Islet precursor cell (in vitro differentiated cells): ENCODE results near the gene ANKRD28.
"Not testable (repeated sequence)": the region's sequence is repeated elsewhere in the genome, so short reads cannot be mapped to it uniquely, and the experiment has no call there.

ENCODE experiments used
- DNase-seq: peaks from one replicate; pipeline ENCODE4 v3.0.0-alpha.2; 2018

The ANKRD28 gene

DNA sequence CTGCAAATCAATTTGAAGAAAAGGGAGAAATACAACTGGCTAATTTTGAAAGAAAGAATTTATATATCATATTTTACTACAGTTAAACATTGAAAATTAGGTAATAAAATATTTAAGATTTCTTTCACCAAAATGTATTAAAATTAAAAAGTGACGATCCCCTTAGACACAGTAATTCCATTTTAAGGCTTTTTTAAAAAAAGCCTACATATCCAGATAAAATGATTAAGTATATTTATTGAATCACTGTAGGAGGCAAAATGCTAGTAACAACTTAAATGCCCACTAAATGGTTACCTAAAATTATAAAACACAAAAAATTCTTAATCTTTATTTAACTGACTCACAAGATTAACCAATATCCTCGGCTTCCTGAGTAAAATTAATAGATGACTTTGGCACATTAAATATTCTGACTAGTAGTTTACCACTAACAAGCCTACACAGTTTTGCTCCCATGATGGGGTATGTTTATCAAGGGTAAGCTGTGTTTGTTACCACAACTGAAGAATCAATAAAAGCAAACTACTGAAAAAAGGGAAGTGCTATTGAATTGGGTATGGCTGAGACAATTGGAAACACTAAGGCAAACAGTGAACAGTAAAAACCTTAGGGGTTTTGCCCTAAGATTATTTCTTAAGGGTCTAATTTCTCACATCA lies 28.4 kb downstream of the ANKRD28 start:
- no peak for DNase-seq

DNA sequence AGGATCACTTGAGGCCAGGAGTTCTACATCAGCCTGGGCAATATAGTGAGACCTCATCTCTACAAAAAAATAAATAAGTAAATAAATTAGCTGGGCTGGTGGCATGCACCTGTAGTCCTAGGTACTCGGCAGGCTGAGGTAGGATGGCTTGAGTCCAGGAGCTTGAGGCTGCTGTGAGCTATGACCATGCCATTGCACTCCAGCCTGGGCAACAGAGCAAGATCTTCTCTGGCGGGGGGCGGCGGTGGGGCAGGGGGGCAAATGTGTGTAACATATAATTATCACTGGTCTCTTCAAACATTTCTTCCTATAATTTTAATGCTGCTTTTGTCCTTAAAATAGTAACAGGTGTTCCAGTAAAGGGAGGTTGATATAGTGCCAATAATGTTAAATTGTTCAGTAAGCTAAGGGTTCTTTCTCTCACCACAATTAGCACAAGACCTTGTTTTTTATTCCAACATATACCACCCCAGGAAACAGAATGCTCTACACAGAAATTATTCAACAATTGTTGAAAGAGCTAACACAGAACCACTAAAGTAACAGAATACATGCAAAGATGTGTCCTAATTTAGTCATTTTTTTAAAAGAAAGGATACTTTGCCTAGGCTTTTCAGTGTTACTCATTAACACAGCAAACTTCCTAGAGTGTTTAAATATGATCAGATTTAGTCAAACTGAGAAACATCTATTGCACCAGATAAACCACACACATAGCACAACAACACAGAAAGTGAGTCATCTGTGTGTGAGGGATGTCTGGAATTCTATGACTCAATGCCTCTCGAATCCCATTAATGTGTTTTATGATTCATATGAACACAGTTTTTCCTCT lies 29.1 kb downstream of the ANKRD28 start:
- no peak for DNase-seq

DNA sequence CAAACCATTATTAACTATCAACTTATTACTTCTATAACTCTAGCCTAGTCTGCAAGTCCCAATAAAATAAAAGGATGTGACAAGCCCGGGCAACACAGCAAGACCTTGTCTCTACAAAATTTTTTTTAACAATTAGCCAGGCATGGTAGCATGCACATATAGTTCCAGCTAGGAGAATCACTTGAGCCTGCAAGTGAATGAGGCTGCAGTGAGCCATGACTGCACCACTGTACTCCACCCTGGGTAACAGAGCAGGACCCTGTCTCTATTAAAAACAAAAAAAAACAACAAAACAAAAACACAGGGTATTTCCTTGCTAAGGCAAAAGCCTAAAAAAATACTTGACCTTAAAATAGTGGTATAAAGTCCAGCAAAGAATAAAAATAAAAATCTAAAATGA lies 31.4 kb downstream of the ANKRD28 start:
- no peak for DNase-seq

DNA sequence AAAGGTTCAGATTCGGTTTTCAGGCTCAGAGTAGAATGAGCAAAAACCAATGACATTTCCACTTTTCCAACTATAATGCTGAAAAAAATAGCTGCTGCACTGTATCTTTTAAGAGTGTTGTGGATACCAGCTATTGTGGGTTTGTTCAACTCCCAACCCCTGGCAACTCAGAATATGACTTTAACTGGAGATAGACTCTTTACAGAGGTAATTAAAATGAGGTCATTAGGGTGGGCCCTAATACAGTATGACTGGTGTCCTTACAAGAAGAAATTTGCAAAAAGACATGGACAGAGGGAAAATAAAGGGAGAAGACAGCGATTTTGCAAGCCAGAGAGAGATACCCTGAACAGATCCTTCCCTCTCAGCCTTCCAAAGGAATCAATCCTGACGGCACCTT lies 39.5 kb downstream of the ANKRD28 start:
- no peak for DNase-seq

DNA sequence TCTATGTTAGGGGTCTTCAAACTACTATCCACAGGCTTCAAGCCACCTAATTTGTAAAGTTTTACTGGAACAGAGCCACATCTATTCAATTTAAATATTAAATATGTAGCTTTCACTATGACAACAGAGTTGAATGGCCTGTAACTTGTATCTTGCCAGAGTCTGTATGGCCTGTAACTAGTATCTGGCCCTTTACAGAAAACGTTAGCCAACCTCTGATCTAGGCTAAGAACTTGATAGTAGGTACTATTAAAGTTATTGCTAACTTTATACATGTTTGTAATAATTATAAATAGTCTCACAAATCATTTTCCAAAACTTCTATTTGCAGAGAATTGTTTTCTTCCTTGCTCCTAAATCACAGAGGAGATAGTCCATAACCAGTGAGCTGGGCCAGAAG lies 40.0 kb downstream of the ANKRD28 start:
- no peak for DNase-seq

DNA sequence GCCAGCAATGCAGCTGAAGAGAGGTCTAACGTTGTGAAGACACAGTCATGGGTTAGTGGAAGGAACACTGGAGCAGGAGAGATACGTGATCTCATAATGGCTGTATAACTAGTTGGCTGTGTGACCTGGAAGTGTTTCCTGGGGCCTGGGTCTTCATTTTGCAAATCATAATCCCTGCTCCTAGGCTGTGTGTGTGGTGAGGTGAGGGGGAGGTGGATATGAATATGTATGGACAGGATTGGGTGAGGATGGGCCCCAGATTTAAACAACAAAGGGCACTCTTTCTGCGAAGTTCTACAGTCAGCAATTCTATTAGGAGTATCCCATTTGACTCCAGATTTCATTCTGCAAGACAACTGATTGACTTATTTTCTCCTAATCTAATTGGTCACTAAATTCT lies 41.3 kb downstream of the ANKRD28 start:
- DNase-seq: no peak

DNA sequence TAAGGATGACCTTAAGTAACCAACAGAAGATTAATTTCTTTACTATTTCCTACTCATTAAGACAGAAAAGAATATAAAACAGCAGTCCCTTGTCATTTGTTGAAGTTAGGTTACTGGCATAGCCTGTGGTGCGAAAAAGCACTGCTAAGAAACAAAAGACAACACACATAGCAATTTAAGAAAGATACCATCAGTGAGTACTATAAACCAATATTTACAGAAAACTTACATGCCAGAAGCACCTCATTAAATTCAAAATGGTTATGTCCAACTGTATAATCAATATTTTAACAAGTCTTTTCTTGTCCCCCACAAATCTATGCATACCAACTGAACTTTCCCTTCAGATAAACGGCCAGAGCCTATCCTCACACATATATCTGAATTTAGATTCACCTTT lies 42.0 kb downstream of the ANKRD28 start:
- DNase-seq: no peak

DNA sequence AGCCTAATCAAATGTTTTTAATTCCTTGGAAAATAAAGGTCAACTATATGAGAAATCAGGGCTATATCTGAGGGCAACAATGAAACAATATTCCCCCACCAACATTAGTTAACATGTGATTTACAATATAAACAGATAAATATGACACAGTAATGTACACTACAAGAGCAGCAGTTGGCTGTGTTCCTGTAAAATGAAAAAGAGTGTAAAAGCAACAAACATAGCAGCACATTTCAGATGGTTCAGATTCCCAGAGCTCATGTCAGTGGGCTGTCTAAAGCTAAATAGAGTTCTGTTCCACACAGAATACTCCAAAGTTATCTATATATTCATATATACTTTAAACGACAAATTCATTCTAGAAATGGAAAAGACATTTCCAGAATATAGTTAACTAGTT lies 42.6 kb downstream of the ANKRD28 start:
- no peak for DNase-seq

DNA sequence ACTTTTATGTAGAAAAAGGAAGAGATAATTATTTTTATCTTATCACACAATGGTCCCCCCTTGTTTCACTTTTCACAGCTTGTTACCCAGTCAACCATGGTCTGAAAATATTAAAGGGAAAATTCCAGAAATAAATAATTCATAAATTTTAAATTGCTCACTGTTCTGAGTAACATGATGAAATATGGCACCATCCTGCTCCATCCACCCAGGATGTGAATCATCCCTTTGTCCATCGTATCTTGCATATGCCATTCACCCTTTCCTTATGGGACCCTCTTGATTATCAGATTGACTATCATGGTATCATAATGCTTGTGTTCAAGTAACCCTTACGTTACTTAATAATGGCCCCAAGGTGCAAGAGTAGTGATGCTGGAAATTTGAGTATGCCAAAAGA lies 43.7 kb downstream of the ANKRD28 start:
- DNase-seq: no peak

DNA sequence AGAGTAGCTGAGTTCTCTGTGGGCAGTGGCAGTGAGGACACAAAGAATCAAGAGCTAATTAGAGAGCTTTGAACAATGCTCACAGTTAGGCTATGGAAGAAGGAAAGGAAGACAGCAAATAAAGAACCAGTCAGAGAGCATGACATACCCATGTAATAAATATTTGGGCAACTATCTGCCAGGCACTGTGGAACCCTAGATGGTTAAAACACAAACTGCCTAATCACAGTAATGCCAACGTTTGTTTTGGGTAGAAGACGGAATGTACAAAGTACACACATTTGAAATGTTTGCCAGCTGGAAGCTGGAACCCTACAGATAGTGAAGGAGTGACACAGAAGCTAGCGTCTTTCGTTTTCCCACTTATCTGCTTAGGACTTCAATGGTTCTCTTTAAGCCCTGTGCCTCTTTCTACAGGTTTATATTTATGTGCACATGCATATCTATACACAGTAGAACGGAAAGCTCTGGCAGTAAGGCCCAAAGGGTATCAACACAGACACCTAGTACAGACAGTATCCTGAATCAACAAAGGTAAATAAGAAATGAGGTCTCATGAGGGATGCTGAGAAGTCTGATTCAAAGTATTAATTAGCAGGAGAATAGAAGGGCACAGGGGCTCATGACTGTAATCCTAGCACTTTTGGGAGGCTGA lies 44.6 kb downstream of the ANKRD28 start:
- no peak for DNase-seq

DNA sequence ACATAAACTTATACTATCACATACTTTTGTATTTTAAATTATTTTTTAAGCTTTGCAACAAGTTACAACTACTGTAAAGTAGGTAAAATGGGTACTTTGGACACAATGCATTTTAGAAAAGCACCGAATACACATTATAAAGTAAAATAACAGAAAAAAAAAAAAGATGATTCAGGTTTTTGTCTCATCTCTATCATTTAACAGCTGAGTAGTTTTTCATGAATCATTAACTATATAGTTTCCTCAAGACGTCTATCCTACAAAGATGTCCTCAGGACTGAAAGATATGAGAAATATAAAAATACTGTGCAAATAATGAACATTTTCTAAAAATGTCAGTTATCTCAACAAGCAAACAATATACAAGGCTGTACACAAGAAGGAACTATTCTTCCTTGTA lies 46.9 kb downstream of the ANKRD28 start:
- no peak for DNase-seq

DNA sequence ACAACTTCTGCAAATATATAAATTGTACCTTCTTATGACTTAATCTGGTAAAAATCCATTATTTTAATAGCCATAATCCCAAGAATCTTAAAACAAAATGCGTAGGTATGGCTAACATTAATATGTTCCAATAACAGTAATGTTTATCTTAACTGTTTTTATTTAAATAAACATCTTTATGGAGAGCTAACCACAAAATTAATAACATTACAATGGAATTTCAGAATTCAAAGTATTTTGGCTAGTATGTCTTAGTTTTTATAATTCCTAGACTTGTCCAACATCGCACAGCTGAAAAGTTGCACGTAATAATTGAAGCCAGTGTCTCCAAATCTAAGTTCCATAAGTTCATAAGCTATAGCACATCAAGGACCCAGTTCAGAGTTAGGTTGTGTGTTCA lies 47.6 kb downstream of the ANKRD28 start:
- DNase-seq: no peak

DNA sequence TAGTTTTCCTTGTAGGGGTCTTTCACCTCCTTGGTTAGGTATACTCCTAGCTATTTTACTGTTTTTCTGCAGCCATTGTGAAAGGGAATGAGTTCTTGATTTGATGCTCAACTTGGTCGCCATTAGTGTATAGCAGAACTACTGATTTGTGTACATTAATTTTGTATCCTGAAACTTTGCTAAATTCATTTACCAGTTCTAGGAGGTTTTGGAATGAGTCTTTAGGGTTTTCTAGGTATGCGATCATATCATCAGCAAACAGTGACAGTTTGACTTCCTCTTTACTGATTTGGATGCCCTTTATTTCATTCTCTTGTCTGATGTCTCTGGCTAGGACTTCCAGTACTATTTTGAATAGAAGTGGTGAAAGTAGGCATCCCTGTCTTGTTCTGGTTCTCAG lies 51.9 kb downstream of the ANKRD28 start:
- not testable (repeated sequence) for DNase-seq

DNA sequence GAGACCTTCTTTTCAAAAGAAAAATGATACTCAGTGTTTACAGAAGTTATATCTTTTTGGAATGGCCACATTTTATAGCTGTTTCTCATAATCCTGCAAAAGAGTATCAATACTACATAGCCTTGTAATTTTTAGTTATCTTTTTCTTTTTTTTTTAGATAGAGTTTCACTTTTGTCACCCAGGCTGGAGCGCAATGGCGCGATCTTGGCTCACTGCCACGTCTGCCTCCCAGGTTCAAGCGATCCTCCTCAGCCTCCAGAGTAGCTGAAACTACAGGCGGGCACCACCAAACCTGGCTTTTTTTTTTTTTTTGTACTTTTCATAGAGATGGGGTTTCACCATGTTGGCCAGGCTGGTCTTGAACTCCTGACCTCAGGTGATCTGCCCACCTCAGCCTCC lies 53.6 kb downstream of the ANKRD28 start:
- no peak for DNase-seq

DNA sequence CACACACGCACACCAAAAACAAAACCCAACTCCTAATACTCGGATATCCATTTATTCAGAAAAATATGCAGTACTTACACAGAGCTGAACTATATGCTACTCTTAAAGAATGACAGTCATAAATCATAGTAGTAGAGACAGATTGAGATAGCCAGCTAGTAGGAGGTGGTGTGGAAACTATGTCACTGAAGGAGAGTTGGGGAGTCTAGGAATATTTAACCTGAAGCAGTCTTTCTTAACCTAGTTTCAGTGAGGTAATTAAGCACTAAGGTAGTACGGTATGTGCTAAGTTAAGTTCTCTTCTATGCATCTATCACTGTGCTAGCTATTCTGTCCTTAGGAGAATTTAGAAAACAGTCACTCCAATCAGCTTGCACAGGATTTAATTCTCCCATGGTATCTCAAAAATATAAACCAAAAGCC lies 54.2 kb downstream of the ANKRD28 start:
- no peak for DNase-seq

DNA sequence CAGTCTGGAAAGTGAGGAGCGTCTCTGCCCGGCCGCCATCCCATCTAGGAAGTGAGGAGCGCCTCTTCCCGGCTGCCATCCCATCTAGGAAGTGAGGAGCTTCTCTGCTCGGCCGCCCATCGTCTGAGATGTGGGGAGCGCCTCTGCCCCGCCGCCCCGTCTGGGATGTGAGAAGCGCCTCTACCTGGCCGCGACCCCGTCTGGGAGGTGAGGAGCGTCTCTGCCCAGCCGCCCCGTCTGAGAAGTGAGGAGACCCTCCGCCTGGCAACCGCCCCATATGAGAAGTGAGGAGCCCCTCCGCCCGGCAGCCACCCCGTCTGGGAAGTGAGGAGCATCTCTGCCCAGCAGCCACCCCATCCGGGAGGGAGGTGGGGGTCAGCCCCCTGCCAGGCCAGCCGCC lies 55.5 kb downstream of the ANKRD28 start:
- DNase-seq: not testable (repeated sequence)

DNA sequence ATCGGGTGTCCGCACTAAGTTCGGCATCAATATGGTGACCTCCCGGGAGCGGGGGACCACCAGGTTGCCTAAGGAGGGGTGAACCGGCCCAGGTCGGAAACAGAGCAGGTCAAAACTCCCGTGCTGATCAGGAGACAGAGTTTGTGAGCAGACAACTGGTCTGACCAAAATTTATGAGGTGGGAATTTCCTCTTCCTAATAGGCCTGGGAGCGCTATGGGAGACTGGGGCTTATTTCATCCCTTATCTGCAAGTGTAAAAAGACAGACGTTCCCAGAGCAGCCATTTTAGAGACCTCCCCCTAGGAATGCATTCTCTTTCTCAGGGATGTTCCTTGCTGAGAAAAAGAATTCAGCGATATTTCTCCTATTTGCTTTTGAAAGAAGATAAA lies 59.2 kb downstream of the ANKRD28 start:
- not testable (repeated sequence) for DNase-seq

DNA sequence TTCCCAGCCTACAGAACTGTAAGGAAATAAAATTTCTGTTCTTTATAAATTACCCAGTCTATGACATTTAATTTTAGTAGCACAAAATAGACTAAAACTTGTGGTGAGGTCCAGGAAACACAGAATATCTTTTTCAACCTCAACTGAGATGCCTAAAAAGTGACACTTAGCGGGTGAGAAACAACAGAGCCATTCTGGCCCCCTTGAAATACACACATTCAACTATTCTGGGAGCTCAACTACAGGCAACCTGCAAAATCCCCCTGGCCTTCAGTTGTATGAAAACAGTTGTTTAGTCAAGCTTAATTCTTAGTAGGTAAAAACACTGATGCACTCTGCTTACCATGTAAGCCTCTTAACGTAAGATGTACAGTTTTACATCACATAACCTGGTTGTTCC lies 66.8 kb downstream of the ANKRD28 start:
- no peak for DNase-seq

DNA sequence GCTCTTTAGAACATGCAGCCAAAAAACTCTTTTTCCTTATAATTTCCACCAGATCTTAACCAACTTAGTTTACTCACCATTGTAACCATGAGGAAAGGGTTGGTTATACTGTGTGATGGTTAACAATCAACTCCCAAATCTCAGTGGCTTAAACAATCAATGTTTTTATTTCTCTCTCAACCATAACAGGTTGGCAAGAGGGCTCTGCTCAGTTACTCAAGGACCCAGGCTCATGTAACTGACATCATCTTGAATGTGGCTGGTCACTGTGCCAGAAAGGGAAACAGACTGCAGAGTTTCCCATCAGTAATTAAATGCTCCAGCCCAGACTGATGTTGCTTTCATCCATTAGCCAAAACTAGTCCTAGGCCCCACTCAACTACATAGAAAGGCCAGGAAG lies 69.0 kb downstream of the ANKRD28 start:
- no peak for DNase-seq

DNA sequence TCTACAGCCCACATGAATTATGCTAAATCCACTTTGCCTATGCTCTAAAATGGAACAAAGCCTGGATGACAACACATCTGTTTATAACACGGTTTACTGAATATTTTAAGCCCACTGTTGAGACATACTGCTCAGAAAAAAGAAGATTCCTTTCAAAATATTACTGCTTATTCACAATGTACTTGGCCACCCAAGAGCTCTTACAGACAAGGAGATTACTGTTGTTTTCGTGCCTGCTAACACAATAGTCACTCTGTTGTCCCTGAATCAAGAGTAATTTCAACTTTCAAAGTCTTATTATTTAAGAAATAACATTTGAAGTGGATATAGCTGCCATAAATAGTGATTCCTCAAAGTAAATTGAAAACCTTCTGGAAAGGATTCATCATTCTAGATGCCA lies 70.9 kb downstream of the ANKRD28 start:
- no peak for DNase-seq

DNA sequence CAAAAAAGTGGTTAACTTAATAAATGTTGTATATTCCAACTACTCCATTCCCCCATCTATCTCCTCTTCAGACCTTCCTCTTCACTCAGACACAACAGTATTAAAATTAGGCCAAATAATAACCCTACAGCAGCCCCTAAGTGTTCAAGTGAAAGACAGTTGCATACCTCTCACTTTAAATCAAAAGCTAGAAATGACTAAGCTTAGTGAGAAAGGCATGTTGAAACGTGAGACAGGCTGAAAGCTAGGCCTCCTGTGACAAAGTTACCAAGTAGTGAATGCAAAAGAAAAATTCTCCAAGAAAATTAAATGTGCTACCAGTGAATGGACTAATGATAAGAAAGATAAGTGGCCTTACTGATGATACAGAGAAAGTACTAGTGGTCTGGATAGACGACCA lies 71.7 kb downstream of the ANKRD28 start:
- DNase-seq: no peak

DNA sequence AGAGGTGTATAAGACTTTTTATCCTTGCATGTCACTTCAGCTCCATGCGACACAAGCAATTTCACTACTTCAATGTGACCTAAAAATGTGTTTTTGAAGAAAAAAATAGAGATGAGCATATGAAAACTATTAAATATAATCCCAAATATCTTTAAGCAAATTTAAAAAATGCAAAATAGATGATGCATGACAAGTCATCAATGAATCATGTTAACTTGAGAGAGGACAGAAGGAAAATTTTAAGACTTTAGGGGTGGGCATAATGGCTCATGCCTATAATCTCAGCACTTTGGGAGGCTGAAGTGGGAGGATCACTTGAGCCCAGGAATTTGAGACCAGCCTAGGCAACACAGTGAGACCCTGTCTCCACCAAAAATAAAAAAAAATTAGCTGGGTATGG lies 73.3 kb downstream of the ANKRD28 start:
- DNase-seq: no peak

DNA sequence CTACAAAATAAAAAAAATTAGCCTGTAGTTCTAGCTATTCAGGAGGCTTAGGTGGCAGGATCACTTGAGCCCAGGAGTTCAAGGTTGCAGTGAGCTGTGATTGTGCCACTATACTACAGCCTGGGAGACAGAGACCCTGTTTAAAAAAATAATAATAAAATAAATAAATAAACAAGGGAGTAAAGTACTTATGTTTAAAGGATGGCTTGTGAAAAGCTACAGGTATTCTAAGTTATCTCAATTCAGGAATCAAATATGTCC lies 74.2 kb downstream of the ANKRD28 start:
- no peak for DNase-seq

DNA sequence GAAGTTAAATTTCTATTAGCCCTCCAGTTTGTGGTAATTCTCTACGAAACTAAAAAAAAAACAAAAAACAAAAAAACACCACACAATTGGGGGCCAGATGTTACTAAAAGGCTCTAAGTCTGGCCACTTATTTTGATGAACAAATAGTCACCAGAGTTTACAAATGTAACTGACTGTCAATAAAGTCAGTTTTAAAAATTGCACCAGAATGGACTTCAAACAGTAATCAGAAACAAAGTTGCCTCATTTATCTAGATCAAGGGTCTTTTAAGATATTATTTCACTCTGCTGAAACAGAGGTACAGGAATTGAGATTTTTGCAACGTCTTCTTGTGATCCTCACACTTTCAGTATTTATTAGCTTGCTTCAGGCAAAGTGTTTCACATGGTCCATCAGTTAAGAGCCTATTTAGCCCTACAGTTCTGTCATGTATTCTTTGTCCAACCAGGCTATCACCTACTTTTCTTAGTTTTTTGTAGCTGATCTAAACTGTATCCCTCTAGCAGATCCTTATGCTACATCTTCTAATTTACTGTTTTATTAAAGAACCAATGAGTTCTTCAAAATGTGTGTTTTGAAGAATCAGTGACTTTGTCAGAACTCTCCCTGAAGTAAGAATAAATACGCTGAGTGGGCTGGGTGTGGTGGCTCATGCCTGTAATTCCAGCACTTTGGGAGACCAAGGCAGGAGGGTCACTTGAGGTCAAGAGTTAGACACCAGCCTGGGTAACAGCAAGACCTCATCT lies 74.7 kb downstream of the ANKRD28 start:
- DNase-seq: no peak
